ACHN (cell line): ENCODE data around the gene PROCR.
"Not testable (repeated sequence)": the region's sequence is repeated elsewhere in the genome, so short reads cannot be mapped to it uniquely, and the experiment has no call there.

Source experiments
- DNase-seq: peaks from one replicate; pipeline ENCODE4 v3.0.0-alpha.2; 2015
- in situ Hi-C: cut with HindIII; loops from 2 replicates; pipeline ENCODE4 v1.10.0; 2017; ENCODE audit warnings: low sequenced_read_pairs, low pct_ligation_motif_present, low pct_unique_long_range_greater_than_20kb

PROCR gene

DNA sequence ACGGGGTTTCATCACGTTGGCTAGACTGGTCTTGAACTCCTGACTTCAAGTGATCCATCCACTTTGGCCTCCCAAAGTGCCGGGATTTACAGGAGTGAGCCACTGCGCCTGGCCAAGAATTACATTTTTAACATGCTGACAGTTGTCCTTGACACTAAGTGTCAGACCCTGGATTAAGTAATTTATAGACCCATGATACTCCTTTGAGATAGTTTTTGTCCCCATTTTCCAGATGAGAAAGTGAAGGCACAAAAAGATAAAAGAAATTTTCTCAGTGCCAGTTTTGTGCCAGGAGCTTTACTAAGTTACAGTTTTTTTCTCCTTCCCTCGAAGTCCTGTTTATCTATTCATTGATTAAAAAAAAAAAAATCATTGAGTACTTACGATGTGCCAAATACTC, 14.9 kb upstream of the PROCR start:
- DNase-seq = no peak
- in situ Hi-C loops = no loop called here

DNA sequence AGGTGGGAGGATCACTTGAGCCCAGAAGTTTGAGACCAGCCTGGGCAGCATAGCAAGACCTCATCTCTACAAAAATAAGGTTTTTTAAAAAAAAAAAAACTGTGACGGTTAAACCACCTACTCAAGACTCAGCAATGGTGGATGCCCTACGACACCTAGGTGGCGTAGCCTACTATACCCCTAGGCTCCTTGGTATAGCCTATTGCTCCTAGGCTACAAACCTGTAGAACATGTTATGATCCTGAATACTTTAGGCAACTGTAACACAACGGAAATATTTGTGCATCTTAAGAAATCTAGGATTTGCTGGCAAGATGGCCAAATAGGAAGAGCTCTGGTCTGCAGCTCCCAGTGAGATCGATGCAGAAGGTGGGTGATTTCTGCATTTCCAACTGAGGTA, 11.5 kb upstream of the PROCR start:
- in situ Hi-C loops, DNase-seq: not testable (repeated sequence)

DNA sequence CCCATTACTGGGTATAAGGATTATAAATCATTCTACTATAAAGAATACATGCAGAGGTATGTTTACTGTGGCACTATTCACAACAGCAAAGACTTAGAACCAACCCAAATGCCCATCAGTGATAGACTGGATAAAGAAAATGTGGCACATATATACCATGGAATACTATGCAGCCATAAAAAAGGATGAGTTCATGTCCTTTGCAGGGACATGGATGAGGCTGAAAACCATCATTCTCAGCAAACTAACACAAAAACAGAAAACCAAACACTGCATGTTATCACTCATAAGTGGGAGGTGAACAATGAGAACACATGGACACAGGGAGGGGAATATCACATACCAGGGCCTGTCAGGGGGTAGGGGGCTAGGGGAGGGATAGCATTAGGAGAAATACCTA, 7.3 kb upstream of the PROCR start:
- DNase-seq, in situ Hi-C loops: not testable (repeated sequence)

DNA sequence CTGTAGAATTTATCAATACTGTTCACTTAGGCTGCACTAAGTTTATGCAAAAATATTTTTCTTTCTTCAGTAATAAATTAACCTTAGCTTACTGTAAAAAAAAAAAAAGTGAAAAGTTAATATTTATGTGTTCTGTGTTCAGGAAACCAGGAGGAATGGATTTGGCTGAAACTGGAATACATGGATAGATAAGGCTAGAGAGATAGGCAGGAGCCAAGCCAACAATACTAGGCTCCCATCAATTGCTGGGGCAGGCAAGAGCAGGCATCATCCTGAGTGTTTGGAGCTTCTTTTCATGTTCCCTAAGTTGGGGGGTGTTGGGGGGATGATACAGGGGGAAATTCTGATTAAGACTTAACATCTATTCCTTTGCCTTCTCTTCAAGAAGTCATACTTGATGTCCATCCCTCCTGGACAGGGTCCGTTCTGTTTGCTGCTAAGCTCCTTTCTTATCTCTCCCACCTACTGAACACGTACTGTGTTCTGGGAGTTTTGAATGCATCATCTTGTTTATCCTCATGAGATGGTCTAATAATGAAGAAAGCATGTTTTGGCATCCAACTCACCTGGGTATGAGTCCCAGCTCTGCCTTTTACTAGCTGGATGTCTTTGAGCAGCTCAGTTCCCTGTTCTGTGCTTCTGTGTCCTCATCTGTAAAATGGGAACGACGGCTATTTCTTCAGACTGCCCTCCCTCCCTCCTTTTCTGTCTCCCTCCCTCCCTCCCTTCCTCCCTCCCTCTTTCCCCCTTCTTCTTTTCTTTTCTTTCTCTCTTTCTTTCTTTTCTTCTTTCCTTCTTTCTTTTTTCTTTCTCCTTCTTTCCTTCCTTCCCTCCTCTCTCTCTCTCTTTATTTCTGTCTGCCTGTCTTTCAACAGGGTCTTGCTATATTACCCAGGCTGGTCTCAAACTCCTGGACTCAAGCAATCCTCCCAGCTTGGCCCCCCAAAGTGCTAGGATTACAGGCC, 6.4 kb upstream of the PROCR start:
- DNase-seq = no peak
- in situ Hi-C loops = no loop called here

DNA sequence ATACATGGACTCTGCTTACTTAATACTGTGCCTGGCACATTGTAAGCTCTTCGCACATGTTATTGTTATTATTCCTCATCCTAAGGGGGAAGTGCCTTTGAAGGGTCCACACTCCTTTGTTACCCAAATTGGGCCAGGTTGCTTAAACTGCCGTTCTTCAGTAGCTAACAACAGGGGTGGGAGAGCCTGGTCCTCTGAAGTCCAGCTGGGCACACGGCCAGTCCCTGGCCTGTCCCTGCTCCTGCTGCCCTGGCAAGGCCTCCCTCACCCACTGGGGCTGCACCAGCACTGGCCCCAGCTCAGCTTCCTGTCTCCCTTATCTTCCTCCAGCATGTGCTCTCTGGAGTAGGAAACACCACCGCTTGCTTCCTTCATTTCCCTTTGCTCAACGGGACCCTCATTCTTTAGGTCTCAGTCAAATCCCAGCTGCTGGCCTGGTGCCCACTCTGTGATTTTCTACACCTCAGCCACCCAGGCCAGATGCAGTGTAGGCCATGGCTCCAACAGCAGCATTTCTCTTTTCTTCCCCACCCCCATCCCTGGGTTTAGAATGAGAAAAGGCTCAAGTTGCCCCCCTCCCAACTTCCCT, 5.5 kb upstream of the PROCR start:
- DNase-seq = no peak
- in situ Hi-C loops = no loop called here

DNA sequence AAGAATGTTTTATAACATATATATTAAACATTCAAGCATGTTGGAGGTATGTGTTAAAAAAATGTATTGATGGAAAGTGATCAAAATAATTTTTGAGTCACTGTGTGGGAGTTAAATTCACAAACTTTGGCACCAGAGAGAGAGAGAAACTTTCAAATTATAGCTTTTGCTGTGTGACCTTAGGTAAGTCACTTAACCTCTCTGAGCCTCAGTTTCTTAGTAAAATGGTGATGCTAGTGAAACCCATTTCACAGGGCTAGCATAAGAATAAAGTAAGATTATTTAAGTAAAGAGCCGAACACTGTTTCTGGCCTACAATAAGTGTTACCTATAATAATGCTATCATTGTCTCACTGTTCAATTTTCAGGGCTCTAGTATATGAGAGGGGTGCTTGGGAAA, 4.1 kb upstream of the PROCR start:
- no peak for DNase-seq
- in situ Hi-C loops = no loop called here

DNA sequence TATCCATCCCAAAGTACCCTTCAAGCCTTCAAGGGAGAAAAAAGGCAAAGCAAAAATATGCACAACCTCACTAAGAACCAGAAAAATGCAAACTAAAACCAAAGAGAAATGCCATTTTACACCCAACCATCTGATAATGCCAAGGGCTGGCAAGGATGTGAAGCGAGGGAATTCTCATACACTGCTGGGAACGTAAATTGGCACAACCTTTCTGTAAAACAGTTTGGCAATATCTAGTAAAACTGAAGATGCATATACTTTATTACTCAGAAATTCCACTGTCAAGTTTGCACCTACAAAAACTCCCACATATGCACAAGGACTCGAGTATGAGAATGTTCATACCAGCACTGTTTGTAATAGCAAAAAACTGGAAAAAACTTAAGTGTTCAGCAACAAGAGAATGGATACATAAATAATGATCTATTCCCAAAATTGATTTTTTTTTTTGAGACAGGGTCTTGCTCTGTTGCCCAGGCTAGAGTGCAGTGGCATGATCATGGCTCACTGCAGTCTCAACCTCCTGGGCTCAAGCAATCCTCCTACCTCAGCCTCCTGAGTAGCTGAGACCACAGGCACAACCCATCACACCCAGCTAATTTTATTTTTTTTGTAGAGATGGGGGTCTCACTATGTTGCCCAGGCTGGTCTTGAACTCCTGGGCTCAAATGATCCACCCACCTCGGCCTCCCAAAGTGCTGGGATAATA, 3.0 kb upstream of the PROCR start:
- DNase-seq, in situ Hi-C loops: not testable (repeated sequence)

DNA sequence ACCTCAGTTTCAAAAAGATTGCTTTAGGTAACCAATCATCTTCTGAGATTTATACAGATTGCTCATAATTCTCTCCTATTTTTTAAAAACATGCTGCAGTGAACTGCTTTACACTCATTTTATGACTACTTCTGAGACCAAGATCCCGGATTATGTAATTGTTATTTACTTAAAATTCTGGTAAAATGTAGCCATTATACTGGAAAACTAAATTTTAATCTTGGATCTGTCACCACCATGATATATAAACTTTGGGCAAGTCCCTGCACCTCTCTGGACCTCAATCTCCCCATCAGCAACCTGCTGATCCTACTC, 477 bp upstream of the PROCR start:
- no peak for DNase-seq
- in situ Hi-C loops = no loop called here

DNA sequence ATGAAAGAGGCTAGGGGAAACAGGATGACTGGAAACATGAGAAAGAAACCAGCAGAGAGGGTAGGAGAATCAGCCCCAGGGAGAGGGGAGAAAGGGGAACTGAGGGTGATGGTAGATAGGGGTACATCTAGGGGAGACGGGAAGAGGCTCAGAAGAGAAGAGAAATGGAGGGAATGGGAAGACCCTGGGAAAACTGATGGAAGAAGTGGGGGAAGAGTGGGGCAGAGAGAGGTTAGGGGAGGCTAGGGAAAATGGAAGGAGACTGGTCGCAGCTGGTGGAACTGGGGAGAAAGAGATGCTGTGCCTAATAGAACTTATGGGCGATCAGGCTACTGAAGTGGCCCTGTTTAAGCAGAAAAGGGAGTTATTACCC, 548 bp downstream of the PROCR start:
- no peak for DNase-seq
- in situ Hi-C loops = no loop called here

DNA sequence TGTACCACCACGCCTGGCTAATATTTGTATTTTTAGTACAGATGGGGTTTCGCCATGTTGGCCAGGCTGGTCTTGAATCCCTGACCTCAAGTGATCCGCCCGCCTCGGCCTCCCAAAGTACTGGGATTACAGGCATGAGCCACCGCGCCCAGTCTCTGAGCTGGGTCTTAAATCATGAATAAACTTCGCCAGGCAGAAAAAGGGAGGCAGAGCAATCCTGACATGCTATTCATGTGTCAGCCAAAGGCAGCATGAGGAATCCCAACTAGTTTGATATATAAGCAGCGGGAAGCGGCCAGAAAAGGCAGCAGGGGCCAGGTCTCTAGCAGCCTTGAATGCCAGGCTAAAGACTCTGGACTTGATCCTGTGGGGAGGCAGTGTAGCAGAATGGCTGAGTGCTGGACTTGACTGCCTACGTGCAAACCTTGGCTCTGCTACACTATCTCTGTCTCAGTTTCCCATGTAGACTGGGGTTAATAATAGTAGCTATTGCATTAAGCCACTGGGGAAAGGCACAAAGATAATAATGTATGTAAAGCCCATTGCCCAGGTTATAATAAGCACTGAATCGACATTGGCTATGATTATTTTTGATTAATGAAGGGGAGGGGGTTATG, 1.8 kb downstream of the PROCR start:
- in situ Hi-C loops = no loop called here

DNA sequence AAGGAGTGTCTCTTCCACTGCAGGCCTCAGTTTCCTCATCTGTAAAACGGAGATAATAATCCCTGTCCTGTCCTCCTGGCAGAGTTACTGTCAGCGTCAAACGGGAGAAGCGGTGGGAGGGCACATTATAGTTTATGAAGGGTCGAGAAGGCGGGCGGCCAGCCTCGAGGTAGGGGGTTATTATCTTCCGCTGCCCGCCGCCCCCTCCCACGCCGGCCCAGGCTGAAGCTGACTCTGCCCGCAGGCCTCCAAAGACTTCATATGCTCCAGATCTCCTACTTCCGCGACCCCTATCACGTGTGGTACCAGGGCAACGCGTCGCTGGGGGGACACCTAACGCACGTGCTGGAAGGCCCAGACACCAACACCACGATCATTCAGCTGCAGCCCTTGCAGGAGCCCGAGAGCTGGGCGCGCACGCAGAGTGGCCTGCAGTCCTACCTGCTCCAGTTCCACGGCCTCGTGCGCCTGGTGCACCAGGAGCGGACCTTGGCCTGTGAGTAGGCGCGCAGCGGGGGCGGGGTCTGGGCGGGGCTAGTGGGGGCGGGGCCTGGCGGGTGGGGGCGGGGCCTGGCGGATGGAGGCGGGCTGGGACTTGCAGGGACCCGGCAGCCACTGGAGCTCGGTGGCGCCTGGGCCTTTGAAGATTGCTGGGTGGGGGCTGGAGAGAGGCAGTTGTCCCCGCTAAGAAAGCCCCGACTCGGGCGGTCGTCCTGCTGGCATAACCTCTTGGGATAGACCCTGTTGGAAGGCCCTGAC, 2.8 kb downstream of the PROCR start:
- DNase-seq = no peak
- in situ Hi-C loops = no loop called here

More for the DNA sequence above, 1.8 kb downstream of the PROCR start:
- DNase-seq = no peak

DNA sequence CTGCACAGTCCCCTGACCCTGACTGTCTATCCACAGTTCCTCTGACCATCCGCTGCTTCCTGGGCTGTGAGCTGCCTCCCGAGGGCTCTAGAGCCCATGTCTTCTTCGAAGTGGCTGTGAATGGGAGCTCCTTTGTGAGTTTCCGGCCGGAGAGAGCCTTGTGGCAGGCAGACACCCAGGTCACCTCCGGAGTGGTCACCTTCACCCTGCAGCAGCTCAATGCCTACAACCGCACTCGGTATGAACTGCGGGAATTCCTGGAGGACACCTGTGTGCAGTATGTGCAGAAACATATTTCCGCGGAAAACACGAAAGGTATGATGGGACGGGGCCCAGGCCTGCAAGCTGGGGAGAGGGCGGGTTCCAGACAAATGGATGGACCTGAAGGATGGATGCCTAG, 4.3 kb downstream of the PROCR start:
- in situ Hi-C loops = no loop called here
- no peak for DNase-seq

DNA sequence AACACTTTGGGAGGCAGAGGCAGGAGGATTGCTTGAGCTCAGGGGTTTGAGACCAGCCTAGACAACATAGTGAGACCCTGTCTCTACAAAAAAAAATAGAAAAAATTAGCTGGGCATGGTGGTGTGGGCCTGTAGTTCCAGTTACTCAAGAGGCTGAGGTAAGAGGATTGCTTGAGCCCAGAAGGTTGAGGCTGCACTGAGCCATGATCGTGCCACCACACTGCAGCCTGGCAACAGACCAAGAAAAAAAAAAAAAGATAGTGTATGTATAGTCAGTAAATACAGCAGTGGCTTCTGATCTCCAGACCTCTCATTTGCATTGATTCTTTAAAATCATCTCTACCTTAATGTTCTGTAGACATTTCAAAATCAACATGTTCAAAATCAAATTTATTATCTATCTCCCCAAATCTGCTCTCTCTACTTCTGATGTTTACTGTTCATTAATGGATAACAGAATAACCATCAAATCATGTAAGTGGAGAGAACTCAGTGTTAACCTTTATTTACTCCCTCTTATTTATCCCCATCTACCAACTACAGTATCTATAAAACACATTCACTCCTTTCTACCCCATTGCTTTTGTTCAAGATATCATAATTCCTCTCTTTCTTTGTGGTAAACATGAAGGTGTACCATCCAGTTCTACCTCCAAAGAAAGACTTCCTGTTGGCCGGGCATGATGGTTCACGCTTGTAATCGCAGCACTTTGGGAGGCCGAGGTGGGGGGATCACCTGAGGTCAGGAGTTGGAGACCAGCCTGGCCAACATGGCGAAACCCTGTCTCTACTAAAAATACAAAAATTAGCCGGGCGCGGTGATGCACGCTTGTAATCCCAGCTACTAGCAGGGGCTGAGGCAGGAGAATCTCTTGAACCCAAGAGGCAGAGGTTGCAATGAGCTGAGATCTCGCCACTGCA, 7.7 kb downstream of the PROCR start:
- in situ Hi-C loops = no loop called here
- DNase-seq = no peak

DNA sequence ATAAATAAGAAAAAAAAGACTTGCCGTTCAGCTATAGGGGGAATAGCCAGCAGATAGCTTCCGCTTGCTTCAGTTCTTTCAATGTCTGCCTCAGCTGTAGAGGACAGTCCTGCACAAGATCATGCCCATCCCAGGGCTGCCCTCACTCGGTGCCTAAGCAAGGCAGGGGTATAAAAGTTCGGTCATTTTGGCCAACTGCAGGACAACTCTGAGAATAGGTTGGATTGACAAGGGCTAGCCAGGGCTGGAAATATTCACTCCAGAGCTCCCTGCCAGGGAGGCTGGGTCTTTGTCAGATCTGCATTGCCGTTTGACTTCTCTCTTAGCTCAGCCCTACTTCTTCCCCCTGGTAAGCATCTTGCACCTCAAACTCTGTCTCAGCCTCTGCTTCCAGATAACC, 8.4 kb downstream of the PROCR start:
- in situ Hi-C loops = no loop called here
- DNase-seq = no peak

DNA sequence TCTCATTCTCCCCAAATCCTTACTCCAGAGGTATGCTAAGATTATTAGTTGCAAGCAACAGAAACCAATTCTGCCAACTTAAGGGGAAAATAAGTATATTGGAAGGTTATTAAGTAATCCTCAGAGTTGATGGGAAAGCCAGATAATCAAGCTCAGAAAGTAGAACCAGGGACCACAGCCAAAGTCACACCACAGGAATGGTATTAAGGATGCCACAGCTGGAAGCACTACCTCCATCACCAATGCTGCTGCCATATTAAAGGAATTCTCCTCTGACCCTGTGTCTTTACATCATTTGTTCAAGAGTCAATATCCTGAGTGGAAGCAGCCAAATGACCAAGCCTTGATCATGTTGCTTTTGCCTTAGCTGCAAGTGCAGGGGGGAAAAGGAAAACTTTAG, 9.9 kb downstream of the PROCR start:
- DNase-seq = no peak
- in situ Hi-C loops = no loop called here

DNA sequence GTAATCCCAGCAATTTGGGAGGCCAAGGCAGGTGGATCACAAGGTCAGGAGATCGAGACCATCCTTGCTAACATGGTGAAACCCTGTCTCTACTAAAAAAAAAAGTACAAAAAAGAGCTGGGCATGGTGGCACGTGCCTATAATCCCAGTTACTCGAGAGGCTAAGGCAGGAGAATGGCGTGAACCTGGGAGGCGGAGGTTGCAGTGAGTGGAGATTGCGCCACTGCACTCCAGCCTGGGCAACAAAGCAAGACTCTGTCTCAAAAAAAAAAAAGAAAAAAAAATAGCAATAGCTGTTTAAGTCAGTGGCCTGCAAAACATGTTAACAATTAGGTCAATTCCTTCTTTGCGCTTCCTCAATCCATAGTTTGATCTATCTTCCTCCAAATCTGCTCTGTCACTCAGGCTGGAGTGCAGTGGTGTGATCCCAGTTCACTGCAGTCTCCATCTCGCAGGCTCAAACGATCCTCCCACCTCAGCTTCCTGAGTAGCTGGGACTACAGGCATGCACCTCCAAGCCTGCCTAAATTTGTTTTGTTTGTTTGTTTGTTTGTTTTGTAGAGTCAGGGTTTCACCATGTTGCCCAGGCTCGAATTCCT, 14.9 kb downstream of the PROCR start:
- DNase-seq, in situ Hi-C loops: not testable (repeated sequence)

DNA sequence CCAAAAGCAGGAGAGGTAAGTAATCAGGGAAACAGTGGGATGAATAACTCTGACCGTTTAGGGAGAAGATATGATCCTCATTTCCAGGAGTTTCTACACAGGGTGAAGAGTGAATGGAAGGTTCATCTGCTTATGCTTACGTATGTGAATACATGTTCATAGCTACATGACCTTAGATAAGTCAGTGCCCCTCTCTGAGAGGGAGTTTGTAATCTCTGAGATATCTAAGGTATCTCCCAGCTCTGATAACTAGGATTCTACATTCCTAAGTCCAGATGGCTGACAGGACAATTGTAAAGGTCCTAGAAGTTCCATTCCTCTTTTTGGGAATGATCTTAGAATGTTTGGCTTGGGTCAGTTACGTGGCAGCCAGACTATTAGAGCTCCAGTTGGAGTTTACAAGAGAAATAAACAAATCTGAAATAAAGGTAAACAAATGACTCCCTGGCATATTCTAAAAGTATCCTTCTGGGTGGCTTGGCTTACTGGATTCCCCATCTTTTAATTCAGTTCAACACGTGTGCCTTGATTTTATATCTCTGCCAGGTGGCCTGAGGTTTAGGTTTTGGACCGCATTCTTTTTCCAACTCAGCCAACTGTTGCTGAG, 15.8 kb downstream of the PROCR start:
- no peak for DNase-seq
- in situ Hi-C loops = no loop called here
